ENCODE measurements around the gene SMG7.

- TF ChIP-seq POLR2AphosphoS5 (IDR thresholded peaks at IDR 0.05; ENCODE audit: low read length) (no peak), POLR2A (IDR thresholded peaks at IDR 0.05; ENCODE audit: low read depth, low read length) (no peak), DPF2 (IDR thresholded peaks at IDR 0.05) (no peak)
Measured at GRCh38 chr1:183460596-183460995, 11.7 kb upstream of the SMG7 start.

Data from GM12878 (cell line).